Endothelial cell of umbilical vein (primary cell): ENCODE measurements around the gene EBPL. TPM values are rescaled to one million over a fixed set of nuclear protein-coding genes. Genes with fewer than 3 reads are reported as not detected.

Source experiments
- BruUV-seq: library from RNA; stranded (reverse); fragments of 400-500 nt; replicated peaks from 2 replicates; lab custom pipeline; 2021; lab: Mats Ljungman, UMichigan
- CTCF ChIA-PET: fragments of 300-600, 350-600 bp; sonication (Branson Sonifier 250); formaldehyde crosslinking; loops from one replicate; lab custom pipeline; 2021; ENCODE audit warnings: antibody characterized with exemption, inconsistent platforms; lab: Charles Lee
- POLR2A ChIA-PET: fragments of 300-600, 350-600 bp; sonication (Branson Sonifier 250); formaldehyde crosslinking; loops from one replicate; lab custom pipeline; 2021; ENCODE audit warnings: antibody characterized with exemption, inconsistent platforms; lab: Charles Lee
- DNase-seq: peaks from one replicate; pipeline ENCODE4 v3.0.0-alpha.2; 2011; ENCODE audit warnings: low read depth, low spot score
- FAIRE-seq: peaks from 2 replicates; lab custom pipeline; 2011; peaks lifted over from hg19 to GRCh38; lab: Jason Lieb, UNC
- H2AFZ ChIP-seq: 2 replicates; pipeline ENCODE4 v1.6.0; 2012; ENCODE audit warnings: low read depth, low read length, control low read depth, inconsistent platforms
- H3K27ac ChIP-seq: 2 replicates; pipeline ENCODE4 v1.5.1; 2011; ENCODE audit warnings: low read depth, mild to moderate bottlenecking, control low read depth, low read length, moderate library complexity; ENCODE audit not compliant: insufficient read depth
- H3K27me3 ChIP-seq, 2 experiments: 2 replicates each; pipeline versions ENCODE4 v1.6.0 to v1.6.1; 2011; ENCODE audit warnings: low read length in 2 of 2, mixed read lengths in 1 of 2; ENCODE audit not compliant: control insufficient read depth in 2 of 2, insufficient read depth in 2 of 2
- H3K36me3 ChIP-seq, 2 experiments: 2 replicates in 1 of 2; 3 replicates in 1 of 2; pipeline ENCODE4 v1.5.1; 2011; ENCODE audit warnings: low read length in 2 of 2, mild to moderate bottlenecking in 1 of 2, moderate library complexity in 1 of 2; ENCODE audit not compliant: control insufficient read depth in 2 of 2, insufficient read depth in 2 of 2; ENCODE audit errors: extremely low read depth in 1 of 2
- H3K4me1 ChIP-seq: 3 replicates; pipeline ENCODE4 v1.5.1; 2011; ENCODE audit warnings: mild to moderate bottlenecking, low read length; ENCODE audit not compliant: control insufficient read depth, insufficient read depth; ENCODE audit errors: extremely low read depth
- H3K4me2 ChIP-seq: 2 replicates; pipeline ENCODE4 v1.6.1; 2011; ENCODE audit warnings: low read length, control low read depth, mixed read lengths; ENCODE audit not compliant: insufficient read depth
- H3K4me3 ChIP-seq, 3 experiments: fragments of 200-600 bp in 1 of 3; sonication (generic), shearing (Covaris generic) in 1 of 3; replicated peaks in 1 of 3; 2 replicates each; pipeline ENCODE4 v1.5.1; 2011 to 2016; ENCODE audit warnings: control low read depth in 3 of 3, low read length in 3 of 3, mild to moderate bottlenecking in 2 of 3, inconsistent platforms in 1 of 3, low read depth in 1 of 3, moderate library complexity in 1 of 3; ENCODE audit not compliant: insufficient read depth in 1 of 3
- H3K79me2 ChIP-seq: 2 replicates; pipeline ENCODE4 v1.6.0; 2012; ENCODE audit warnings: low read length, inconsistent platforms; ENCODE audit not compliant: control insufficient read depth, insufficient read depth
- H3K9ac ChIP-seq: replicated peaks from 2 replicates; pipeline ENCODE3; 2011; ENCODE audit warnings: low read length, control low read depth; ENCODE audit not compliant: insufficient read depth; ENCODE audit errors: extremely low read depth
- H3K9me1 ChIP-seq: replicated peaks from 3 replicates; pipeline ENCODE4 v1.6.0; 2011; ENCODE audit warnings: mild to moderate bottlenecking, low read length; ENCODE audit not compliant: control insufficient read depth, insufficient read depth; ENCODE audit errors: extremely low read depth
- H3K9me3 ChIP-seq: replicated peaks from 2 replicates; pipeline ENCODE4 v1.5.1; 2012; ENCODE audit warnings: low read length, inconsistent platforms; ENCODE audit not compliant: control insufficient read depth, insufficient read depth
- H4K20me1 ChIP-seq: replicated peaks from 2 replicates; pipeline ENCODE3; 2011; ENCODE audit warnings: mild to moderate bottlenecking, low read length; ENCODE audit not compliant: control insufficient read depth, insufficient read depth; ENCODE audit errors: extremely low read depth
- EZH2 ChIP-seq: IDR thresholded peaks from 2 replicates; pipeline ENCODE4 v1.6.1; 2012; ENCODE audit warnings: borderline replicate concordance, low read depth, mild to moderate bottlenecking, moderate library complexity, low read length, inconsistent platforms; ENCODE audit not compliant: severe bottlenecking
- FOS ChIP-seq: IDR thresholded peaks from 2 replicates; pipeline ENCODE4 v1.6.1; 2011; ENCODE audit warnings: mild to moderate bottlenecking, low read length, moderate library complexity, borderline replicate concordance; ENCODE audit not compliant: insufficient read depth
- GATA2 ChIP-seq: IDR thresholded peaks from 2 replicates; pipeline ENCODE4 v1.7.0; 2011; ENCODE audit warnings: low read depth, mild to moderate bottlenecking, moderate library complexity, mixed read lengths, low read length; ENCODE audit not compliant: insufficient read length, insufficient read depth
- JUN ChIP-seq: IDR thresholded peaks from 2 replicates; pipeline ENCODE4 v1.6.1; 2011; ENCODE audit warnings: borderline replicate concordance, low read depth; ENCODE audit not compliant: insufficient read length, insufficient read depth
- MYC ChIP-seq: IDR thresholded peaks from one replicate; pipeline ENCODE4 v1.6.1; 2011; ENCODE audit warnings: mild to moderate bottlenecking, low read depth, low read length
- POLR2A ChIP-seq: IDR thresholded peaks from 2 replicates; pipeline ENCODE4 v1.6.1; 2012; ENCODE audit warnings: low read depth, mild to moderate bottlenecking, control low read depth, low read length
- POLR2AphosphoS5 ChIP-seq: IDR thresholded peaks from 2 replicates; pipeline ENCODE4 v1.6.1; 2012; ENCODE audit warnings: low read depth, mild to moderate bottlenecking, control low read depth, low read length, moderate library complexity; ENCODE audit not compliant: insufficient read depth
- dilution Hi-C: fragments of 300-500 bp; cut with MboI; formaldehyde crosslinking; loops from one replicate; pipeline ENCODE4 v1.15.0; 2019; ENCODE audit warnings: low sequenced_read_pairs; ENCODE audit not compliant: extremely low pct_ligation_motif_present
- intact Hi-C: fragments of 100-400 bp; cut with micrococcal nuclease; formaldehyde crosslinking; loops from one replicate; pipeline ENCODE4 v1.10.0; 2022
- polyA plus RNA-seq, 4 experiments: library from polyadenylated mRNA; depleted of rRNA in 3 of 4; stranded (reverse) in 3 of 4; unstranded in 1 of 4; fragments of >200 nt; gene quantifications; 2 replicates each; pipeline versions ENCODE4 v1.2.1 to v1.2.3, GENCODE V29; 2011 to 2012; ENCODE audit warnings: missing spikeins in 1 of 4
- total RNA-seq: library from RNA; stranded (reverse); gene quantifications from 2 replicates; pipeline ENCODE4 v1.2.3, GENCODE V29; 2021
- TF ChIP-seq, protein P1 (sequence below): IDR thresholded peaks from 2 replicates; pipeline ENCODE4 v1.6.1; 2011; ENCODE audit not compliant: insufficient read depth, insufficient read length
- TF ChIP-seq, protein P2 (sequence below), 2 donors: IDR thresholded peaks; 1 replicate in 1 of 2; 2 replicates in 1 of 2; pipeline ENCODE4 v1.5.1; 2011; ENCODE audit warnings: low read length in 2 of 2, mild to moderate bottlenecking in 2 of 2, moderate library complexity in 2 of 2, control low read depth in 1 of 2, inconsistent platforms in 1 of 2, low read depth in 1 of 2; ENCODE audit not compliant: insufficient read depth in 1 of 2; ENCODE audit errors: extremely low read depth in 1 of 2

The EBPL gene
- total and polyA plus RNA-seq, 2 donors (not counting 3 experiments of a cell fraction or from before 2014, with no cell fraction given) = 75.5 to 159 TPM

DNA sequence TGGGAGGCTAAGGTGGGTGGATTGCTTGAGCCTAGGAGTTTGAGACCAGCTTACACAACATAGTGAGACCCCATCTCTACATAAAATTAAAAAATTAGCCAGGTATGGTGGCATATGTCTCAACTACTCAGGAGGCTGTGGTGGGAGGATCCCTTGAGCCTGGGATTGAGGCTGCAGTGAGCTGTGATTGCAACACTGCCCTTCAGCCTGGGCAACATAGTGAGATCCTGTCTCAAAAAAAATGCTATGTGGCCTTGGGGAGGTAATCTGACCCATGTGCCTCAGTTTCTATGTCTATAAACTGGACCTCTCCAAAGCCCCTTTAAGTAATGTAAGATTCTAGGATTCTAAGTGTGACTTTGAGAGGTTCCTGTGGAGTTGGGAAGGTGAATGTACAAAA lies 37.8 kb downstream of the EBPL start:
- H3K27me3 ChIP-seq = no peaks in the 10 kb centered on the region
- no peaks in the 10 kb centered on the region for H3K9me1 ChIP-seq
- H3K79me2 ChIP-seq = no peaks in the 10 kb centered on the region
- no peaks in the 10 kb centered on the region for H3K9me3 ChIP-seq
- ChIA-PET POLR2A (no interaction called here), CTCF (interaction anchor here (1.3 to 1.6 kb wide), 3 partner anchors 12 to 1416 kb away, joined by 3 read pairs; partner anchors contain the start of gene EBPL)
- no peaks in the 10 kb centered on the region for H4K20me1 ChIP-seq
- peaks cover 12% of the 10 kb centered on the region for H3K4me1 ChIP-seq
- dilution Hi-C loops = no loop called here
- H3K4me2 ChIP-seq = no peak overlapping the region
- H3K4me3 ChIP-seq = no peak overlapping the region
- H3K9ac ChIP-seq = no peak overlapping the region
- no TSS peak for BruUV-seq
- no peak overlapping the region for H3K27ac ChIP-seq
- no peak for DNase-seq
- intact Hi-C loops = loop anchor here (5.0 kb wide), 1 partner anchor 139 kb away; the partner anchor contains the start of gene KPNA3
- no peak for TF ChIP-seq FOS
- no peak for TF ChIP-seq EZH2
- no peak for TF ChIP-seq MYC
- TF ChIP-seq, protein P1, sequence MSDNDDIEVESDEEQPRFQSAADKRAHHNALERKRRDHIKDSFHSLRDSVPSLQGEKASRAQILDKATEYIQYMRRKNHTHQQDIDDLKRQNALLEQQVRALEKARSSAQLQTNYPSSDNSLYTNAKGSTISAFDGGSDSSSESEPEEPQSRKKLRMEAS = no peak
- no peak for TF ChIP-seq POLR2AphosphoS5
- TF ChIP-seq, protein P2, sequence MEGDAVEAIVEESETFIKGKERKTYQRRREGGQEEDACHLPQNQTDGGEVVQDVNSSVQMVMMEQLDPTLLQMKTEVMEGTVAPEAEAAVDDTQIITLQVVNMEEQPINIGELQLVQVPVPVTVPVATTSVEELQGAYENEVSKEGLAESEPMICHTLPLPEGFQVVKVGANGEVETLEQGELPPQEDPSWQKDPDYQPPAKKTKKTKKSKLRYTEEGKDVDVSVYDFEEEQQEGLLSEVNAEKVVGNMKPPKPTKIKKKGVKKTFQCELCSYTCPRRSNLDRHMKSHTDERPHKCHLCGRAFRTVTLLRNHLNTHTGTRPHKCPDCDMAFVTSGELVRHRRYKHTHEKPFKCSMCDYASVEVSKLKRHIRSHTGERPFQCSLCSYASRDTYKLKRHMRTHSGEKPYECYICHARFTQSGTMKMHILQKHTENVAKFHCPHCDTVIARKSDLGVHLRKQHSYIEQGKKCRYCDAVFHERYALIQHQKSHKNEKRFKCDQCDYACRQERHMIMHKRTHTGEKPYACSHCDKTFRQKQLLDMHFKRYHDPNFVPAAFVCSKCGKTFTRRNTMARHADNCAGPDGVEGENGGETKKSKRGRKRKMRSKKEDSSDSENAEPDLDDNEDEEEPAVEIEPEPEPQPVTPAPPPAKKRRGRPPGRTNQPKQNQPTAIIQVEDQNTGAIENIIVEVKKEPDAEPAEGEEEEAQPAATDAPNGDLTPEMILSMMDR (IDR thresholded peaks at IDR 0.05; ENCODE audit: extremely low read depth in 1 of 2, insufficient read depth in 1 of 2, low read depth in 1 of 2, low read length in 2 of 2) = no peak
- no peak for TF ChIP-seq JUN
- no peak for TF ChIP-seq GATA2
- TF ChIP-seq POLR2A = no peak
- no peaks in the 10 kb centered on the region for H3K36me3 ChIP-seq
- FAIRE-seq = no peak
- no peak overlapping the region for H2AFZ ChIP-seq
